HFF-Myc (cell line): ENCODE data around the gene TBX21.
"Not testable (repeated sequence)": the region's sequence is repeated elsewhere in the genome, so short reads cannot be mapped to it uniquely, and the experiment has no call there.

Source experiments
- DNase-seq: peaks from one replicate; pipeline ENCODE4 v3.0.0-alpha.2; 2011; ENCODE audit warnings: low read depth; ENCODE audit errors: extremely low read depth
- H3K4me3 ChIP-seq: replicated peaks from 2 replicates; pipeline ENCODE4 v1.5.1; 2011; ENCODE audit warnings: low read depth, mild to moderate bottlenecking, control low read depth, low read length
- CTCF ChIP-seq: IDR thresholded peaks from 2 replicates; pipeline ENCODE4 v1.5.1; 2012; ENCODE audit warnings: mild to moderate bottlenecking, low read depth, low read length, control low read depth; ENCODE audit errors: missing control alignments

TBX21 gene

GRCh38 chr17:47733674-47734410 lies 806 bp downstream of the TBX21 start:
- DNase-seq = no peak
- TF ChIP-seq CTCF = no peak
- no peak overlapping the region for H3K4me3 ChIP-seq

GRCh38 chr17:47735139-47735464 lies 2.1 kb downstream of the TBX21 start:
- no peak overlapping the region for H3K4me3 ChIP-seq
- no peak for TF ChIP-seq CTCF
- no peak for DNase-seq

GRCh38 chr17:47735536-47736011 lies 2.5 kb downstream of the TBX21 start:
- TF ChIP-seq CTCF = no peak

GRCh38 chr17:47736501-47737495 lies 3.8 kb downstream of the TBX21 start:
- no peak for DNase-seq
- no peak overlapping the region for H3K4me3 ChIP-seq
- TF ChIP-seq CTCF = no peak

More at GRCh38 chr17:47735536-47736011, 2.5 kb downstream of the TBX21 start:
- no peak for DNase-seq
- H3K4me3 ChIP-seq = no peak overlapping the region

GRCh38 chr17:47738178-47738577 lies 5.1 kb downstream of the TBX21 start:
- no peak for TF ChIP-seq CTCF
- H3K4me3 ChIP-seq = no peak overlapping the region
- no peak for DNase-seq

- no peak for TF ChIP-seq CTCF
- no peak overlapping the region for H3K4me3 ChIP-seq
- DNase-seq = no peak
These were observed 6.1 kb downstream of the TBX21 start for GRCh38 chr17:47739150-47739549.

- H3K4me3 ChIP-seq, DNase-seq: not testable (repeated sequence)
These were observed 6.9 kb downstream of the TBX21 start for GRCh38 chr17:47739945-47740344.
